Esophagus muscularis mucosa (tissue), 4 donors: Measurements from ENCODE around the gene SENP8. TPM values are rescaled to one million over a fixed set of nuclear protein-coding genes. Genes with fewer than 3 reads are reported as not detected.
A peak's percentile ranks its signal among the peaks of the same experiment; 100 is the strongest.

Source experiments
- DNase-seq: peaks from one replicate; pipeline ENCODE4 v3.0.0-alpha.2; 2017; ENCODE audit errors: extremely low spot score
- H3K27ac ChIP-seq, 4 donors: fragments of 200-600 bp; sonication (generic); replicated peaks in 1 of 4; 1 replicate in 3 of 4; 2 replicates in 1 of 4; pipeline ENCODE4 v1.5.1; 2016 to 2019; ENCODE audit warnings: mild to moderate bottlenecking in 1 of 4
- H3K27me3 ChIP-seq, 4 donors: fragments of 200-600 bp; sonication (generic); one replicate each; pipeline versions ENCODE4 v1.5.1 to v1.6.0; 2016 to 2019
- H3K36me3 ChIP-seq, 4 donors: fragments of 200-600 bp; sonication (generic); one replicate each; pipeline ENCODE4 v1.5.1; 2016 to 2019
- H3K4me1 ChIP-seq, 4 donors: fragments of 200-600 bp; sonication (generic); one replicate each; pipeline ENCODE4 v1.5.1; 2016 to 2019
- H3K4me3 ChIP-seq, 4 donors: fragments of 200-600 bp; sonication (generic); 1 replicate in 2 of 4; 2 replicates in 2 of 4; pipeline ENCODE4 v1.5.1; 2016 to 2019; ENCODE audit warnings: mild to moderate bottlenecking in 4 of 4, moderate library complexity in 1 of 4
- H3K9me3 ChIP-seq, 4 donors: fragments of 200-600 bp; sonication (generic); 1 replicate in 3 of 4; 2 replicates in 1 of 4; pipeline ENCODE4 v1.5.1; 2016 to 2019
- EP300 ChIP-seq: sonication (generic); formaldehyde crosslinking; IDR thresholded peaks from one replicate; pipeline ENCODE4 v1.6.1; 2017; ENCODE audit warnings: antibody characterized with exemption
- POLR2A ChIP-seq: fragments of 450-650 bp; IDR thresholded peaks from one replicate; pipeline ENCODE4 v1.6.1; 2017; ENCODE audit warnings: antibody characterized with exemption, moderate library complexity, mild to moderate bottlenecking, low read depth
- POLR2AphosphoS5 ChIP-seq, 2 donors: sonication (generic); formaldehyde crosslinking; IDR thresholded peaks; one replicate each; pipeline ENCODE4 v1.6.1; 2017; ENCODE audit warnings: antibody characterized with exemption in 2 of 2
- WGBS: methylation state at CpG from one replicate; pipeline ENCODE4 v1.1.5; 2018; 5-methylcytosine and 5-hydroxymethylcytosine counted together
- intact Hi-C: fragments of 100-400 bp; cut with DNase I; formaldehyde crosslinking; loops from one replicate; pipeline ENCODE4 v1.15.1; 2023
- total RNA-seq, 4 donors: library from RNA; depleted of rRNA; stranded (reverse); fragments of >200 nt; gene quantifications; one replicate each; pipeline versions ENCODE4 v1.1.0 to v1.2.1, GENCODE V29; 2016
- TF ChIP-seq, protein P1 (sequence below), 3 experiments: fragments of 200-600 bp in 2 of 3; fragments of 450-650 bp in 1 of 3; sonication (generic) in 2 of 3; IDR thresholded peaks; one replicate each; pipeline ENCODE4 v1.5.1; 2017 to 2019; ENCODE audit warnings: antibody characterized with exemption in 3 of 3, mild to moderate bottlenecking in 2 of 3, moderate library complexity in 1 of 3

Gene SENP8
- total RNA-seq, 4 donors from 2014 or later: 1.7 to 2.4 (median 2.0) TPM

DNA sequence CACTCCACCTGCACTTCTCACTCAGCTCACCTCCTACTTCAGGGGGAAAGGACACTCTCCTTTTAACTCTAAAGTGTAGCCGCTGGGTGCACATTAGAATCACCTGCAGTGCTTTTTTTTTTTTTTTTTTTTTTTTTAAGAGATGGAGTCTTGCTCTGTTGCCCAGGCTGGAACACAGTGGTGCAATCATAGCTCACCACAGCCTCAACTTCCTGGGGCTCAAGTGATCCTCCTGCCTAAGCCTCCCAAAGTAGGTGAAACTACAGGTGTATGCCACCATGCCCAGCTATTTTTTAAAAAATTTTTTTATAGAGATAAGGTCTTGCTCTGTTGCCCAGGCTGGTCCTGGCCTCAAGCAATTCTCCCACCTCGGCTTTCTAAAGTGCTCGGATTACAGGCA lies 58.5 kb downstream of the SENP8 start:
- intact Hi-C loops: no loop called here
- Histone ChIP-seq H3K27me3 (peaks cover 0 to 38% (median 2%) of the 10 kb centered on the region in 4 donors), H3K4me3 (no peak overlapping the region), H3K4me1 (peaks cover 6 to 28% (median 17%) of the 10 kb centered on the region in 4 donors), H3K9me3 (no peaks in the 10 kb centered on the region), H3K27ac (no peak overlapping the region), H3K36me3 (no peaks in the 10 kb centered on the region)
- TF ChIP-seq POLR2AphosphoS5 (IDR thresholded peaks at IDR 0.05) (no peak), POLR2A (no peak), EP300 (no peak)
- TF ChIP-seq, protein P1, sequence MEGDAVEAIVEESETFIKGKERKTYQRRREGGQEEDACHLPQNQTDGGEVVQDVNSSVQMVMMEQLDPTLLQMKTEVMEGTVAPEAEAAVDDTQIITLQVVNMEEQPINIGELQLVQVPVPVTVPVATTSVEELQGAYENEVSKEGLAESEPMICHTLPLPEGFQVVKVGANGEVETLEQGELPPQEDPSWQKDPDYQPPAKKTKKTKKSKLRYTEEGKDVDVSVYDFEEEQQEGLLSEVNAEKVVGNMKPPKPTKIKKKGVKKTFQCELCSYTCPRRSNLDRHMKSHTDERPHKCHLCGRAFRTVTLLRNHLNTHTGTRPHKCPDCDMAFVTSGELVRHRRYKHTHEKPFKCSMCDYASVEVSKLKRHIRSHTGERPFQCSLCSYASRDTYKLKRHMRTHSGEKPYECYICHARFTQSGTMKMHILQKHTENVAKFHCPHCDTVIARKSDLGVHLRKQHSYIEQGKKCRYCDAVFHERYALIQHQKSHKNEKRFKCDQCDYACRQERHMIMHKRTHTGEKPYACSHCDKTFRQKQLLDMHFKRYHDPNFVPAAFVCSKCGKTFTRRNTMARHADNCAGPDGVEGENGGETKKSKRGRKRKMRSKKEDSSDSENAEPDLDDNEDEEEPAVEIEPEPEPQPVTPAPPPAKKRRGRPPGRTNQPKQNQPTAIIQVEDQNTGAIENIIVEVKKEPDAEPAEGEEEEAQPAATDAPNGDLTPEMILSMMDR (IDR thresholded peaks at IDR 0.05): no peak
- no peak for DNase-seq
- WGBS: 89% methylated on average over 3 of the region's 3 CpGs

DNA sequence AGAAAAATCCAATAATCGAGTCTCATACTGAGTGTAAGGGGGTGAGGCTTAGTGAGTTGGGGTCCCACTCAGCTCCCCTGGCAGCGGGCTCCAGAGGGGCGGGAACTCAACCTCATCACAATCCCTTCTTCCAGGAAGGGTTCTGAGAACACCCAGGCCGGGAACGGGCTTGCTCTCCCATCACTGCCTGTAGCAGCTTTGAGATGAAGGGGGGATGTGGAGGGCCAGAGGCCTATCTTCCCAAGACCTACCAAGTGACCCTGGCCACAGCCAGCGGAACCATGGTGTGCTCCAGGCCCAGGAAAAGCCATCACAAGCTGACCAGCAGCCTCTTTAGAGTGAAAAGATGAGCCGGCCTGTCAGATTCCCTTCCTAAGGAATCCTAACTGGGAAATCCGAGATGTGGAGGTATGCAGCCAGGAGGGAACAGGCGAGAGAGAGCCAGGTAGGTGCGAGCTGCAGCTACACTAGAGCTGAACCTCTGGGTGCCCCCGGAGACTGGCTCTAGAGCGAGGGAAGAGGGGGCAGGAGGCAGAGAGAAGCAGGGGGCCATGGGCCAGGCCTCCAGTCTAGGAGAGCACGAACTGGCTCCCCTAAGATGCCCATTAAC lies 60.9 kb downstream of the SENP8 start:
- intact Hi-C loops: no loop called here
- no peak overlapping the region for H3K27ac ChIP-seq
- WGBS: 83% methylated on average over 13 of the region's 13 CpGs
- no peaks in the 10 kb centered on the region for H3K36me3 ChIP-seq
- peaks cover 0 to 52% (median 7%) of the 10 kb centered on the region in 4 donors for H3K27me3 ChIP-seq
- H3K9me3 ChIP-seq: no peaks in the 10 kb centered on the region
- no peak for DNase-seq
- H3K4me1 ChIP-seq: peaks cover 10 to 35% (median 25%) of the 10 kb centered on the region in 4 donors
- no peak for TF ChIP-seq EP300
- TF ChIP-seq, protein P1 (IDR thresholded peaks at IDR 0.05): no peak
- no peak for TF ChIP-seq POLR2A
- no peak for TF ChIP-seq POLR2AphosphoS5 (IDR thresholded peaks at IDR 0.05)
- no peak overlapping the region for H3K4me3 ChIP-seq

DNA sequence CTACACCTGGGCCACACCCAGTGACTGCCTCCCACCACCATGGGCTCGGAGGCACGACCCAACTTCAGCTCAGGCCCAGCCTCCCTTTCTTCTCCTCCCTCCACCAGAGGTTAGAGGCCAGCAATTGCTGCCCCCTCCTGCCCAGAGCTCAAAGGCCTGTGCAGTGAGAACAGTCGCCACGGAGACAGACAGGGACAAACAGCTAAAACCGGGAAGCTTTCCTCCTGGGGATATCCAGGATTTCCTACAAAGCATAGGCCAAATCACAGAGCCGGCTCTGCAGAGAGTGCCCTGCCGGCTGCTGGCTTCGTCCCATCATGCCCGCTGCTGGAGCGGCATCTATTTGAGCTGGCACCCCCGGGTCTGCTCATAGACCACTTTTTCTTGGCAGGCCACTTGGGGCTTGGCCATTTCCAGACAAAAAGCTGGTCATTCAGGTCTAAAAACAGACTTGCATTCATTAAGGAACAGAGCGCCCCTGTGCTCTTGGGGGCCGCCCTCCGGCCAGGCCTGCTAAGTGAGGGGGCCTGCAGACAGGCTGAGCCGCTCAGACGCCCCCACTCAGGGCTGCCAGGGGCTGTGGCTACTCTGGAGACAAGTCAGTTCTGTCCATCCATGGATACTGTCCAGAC lies 61.9 kb downstream of the SENP8 start:
- Histone ChIP-seq H3K4me3 (peak overlapping the region in 1 of 4 donors; percentile 7), H3K27ac (peak overlapping the region in 2 of 4 donors; percentile 40 to 42), H3K27me3 (peaks cover 0 to 54% (median 8%) of the 10 kb centered on the region in 4 donors), H3K36me3 (no peaks in the 10 kb centered on the region), H3K9me3 (no peaks in the 10 kb centered on the region), H3K4me1 (peaks cover 14 to 40% (median 31%) of the 10 kb centered on the region in 4 donors)
- no peak for DNase-seq
- TF ChIP-seq POLR2AphosphoS5 (IDR thresholded peaks at IDR 0.05): peak; percentile 24 to 28
- TF ChIP-seq POLR2A: no peak
- TF ChIP-seq, protein P1 (IDR thresholded peaks at IDR 0.05): no peak
- no peak for TF ChIP-seq EP300
- intact Hi-C loops: no loop called here
- 70% methylated on average over 11 of the region's 16 CpGs for WGBS

DNA sequence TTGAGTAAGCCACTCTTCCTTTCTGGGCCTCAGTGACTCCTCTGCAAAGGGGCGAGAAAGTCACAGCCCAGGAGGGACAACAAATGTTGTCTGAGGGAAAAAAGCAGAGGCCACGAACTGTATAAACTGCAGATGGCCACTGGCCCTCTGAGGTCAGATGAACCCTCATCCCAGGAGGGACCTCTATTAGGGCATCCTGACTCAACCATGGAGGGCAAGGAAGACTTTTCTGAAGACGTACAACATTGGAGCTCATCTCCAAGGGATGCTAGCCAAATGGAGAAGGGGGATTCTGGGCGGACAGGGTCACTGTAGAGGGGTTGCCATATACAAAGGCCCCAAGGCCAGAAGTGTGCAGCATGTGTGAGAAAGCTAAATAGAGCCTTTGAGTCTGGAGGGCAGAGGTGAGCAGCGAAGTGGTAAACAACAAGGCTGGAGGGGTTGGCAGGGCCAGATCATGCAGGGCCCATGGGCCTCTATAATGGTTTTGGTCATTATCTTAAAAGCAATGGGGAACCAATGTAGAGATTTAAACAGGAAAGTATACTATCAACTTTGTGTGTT lies 62.6 kb downstream of the SENP8 start:
- Histone ChIP-seq H3K4me1 (peaks cover 14 to 38% (median 31%) of the 10 kb centered on the region in 4 donors), H3K9me3 (no peaks in the 10 kb centered on the region), H3K27ac (peak overlapping the region in 2 of 4 donors; percentile 38 to 40), H3K36me3 (no peaks in the 10 kb centered on the region), H3K4me3 (no peak overlapping the region), H3K27me3 (peaks cover 0 to 46% (median 8%) of the 10 kb centered on the region in 4 donors)
- 89% methylated on average over 5 of the region's 5 CpGs for WGBS
- intact Hi-C loops: no loop called here
- DNase-seq: no peak
- TF ChIP-seq, protein P1 (IDR thresholded peaks at IDR 0.05): no peak
- TF ChIP-seq POLR2A (no peak), EP300 (no peak), POLR2AphosphoS5 (IDR thresholded peaks at IDR 0.05) (no peak)
